ENCODE measurements around the gene ELOA.

- TF ChIP-seq CEBPB (IDR thresholded peaks at IDR 0.05) (no peak), NFIC (IDR thresholded peaks at IDR 0.05) (no peak), MAX (IDR thresholded peaks at IDR 0.05) (no peak), REST (IDR thresholded peaks at IDR 0.05; ENCODE audit: low read depth) (no peak), RAD21 (IDR thresholded peaks at IDR 0.05; ENCODE audit: low read depth) (no peak)
Measured at GRCh38 chr1:23742670-23743286, 493 bp upstream of the ELOA start.
